ENCODE data around the gene ARRB2. TPM values are rescaled to one million over a fixed set of nuclear protein-coding genes. Genes with fewer than 3 reads are reported as not detected.

The ARRB2 gene
- total RNA-seq, 2 experiments from 2014 or later = 210 to 220 TPM

GRCh38 chr17:4766201-4766600 lies 55.8 kb downstream of the ARRB2 start:
- H3K27me3 ChIP-seq (ENCODE audit: control insufficient read depth in 1 of 2, insufficient read depth in 2 of 2, low read length in 2 of 2) = no peaks in the 10 kb centered on the region
- H3K9me3 ChIP-seq (ENCODE audit: control insufficient read depth in 1 of 2, insufficient read depth in 1 of 2, low read length in 2 of 2) = no peaks in the 10 kb centered on the region
- ChIA-PET POLR2A (no interaction called here), CTCF (no interaction called here)
- TF ChIP-seq, protein P1, sequence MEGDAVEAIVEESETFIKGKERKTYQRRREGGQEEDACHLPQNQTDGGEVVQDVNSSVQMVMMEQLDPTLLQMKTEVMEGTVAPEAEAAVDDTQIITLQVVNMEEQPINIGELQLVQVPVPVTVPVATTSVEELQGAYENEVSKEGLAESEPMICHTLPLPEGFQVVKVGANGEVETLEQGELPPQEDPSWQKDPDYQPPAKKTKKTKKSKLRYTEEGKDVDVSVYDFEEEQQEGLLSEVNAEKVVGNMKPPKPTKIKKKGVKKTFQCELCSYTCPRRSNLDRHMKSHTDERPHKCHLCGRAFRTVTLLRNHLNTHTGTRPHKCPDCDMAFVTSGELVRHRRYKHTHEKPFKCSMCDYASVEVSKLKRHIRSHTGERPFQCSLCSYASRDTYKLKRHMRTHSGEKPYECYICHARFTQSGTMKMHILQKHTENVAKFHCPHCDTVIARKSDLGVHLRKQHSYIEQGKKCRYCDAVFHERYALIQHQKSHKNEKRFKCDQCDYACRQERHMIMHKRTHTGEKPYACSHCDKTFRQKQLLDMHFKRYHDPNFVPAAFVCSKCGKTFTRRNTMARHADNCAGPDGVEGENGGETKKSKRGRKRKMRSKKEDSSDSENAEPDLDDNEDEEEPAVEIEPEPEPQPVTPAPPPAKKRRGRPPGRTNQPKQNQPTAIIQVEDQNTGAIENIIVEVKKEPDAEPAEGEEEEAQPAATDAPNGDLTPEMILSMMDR (IDR thresholded peaks at IDR 0.05) = no peak
- H3K4me1 ChIP-seq (ENCODE audit: insufficient read depth, low read length) = no peaks in the 10 kb centered on the region
- no peak overlapping the region for H3K4me3 ChIP-seq (ENCODE audit: low read length)
- H3K27ac ChIP-seq (ENCODE audit: low read depth in 1 of 2, low read length in 2 of 2) = peak overlapping the region in 1 of 2 donors; percentile 40
- no peaks in the 10 kb centered on the region for H3K9me3 Mint-ChIP-seq
- H3K27ac Mint-ChIP-seq = no peak overlapping the region
- H3K36me3 ChIP-seq (ENCODE audit: insufficient read depth, low read length) = no peaks in the 10 kb centered on the region
- DNase-seq (peak in 3 of 14 experiments; percentile 25 to 62 (median 45)), ATAC-seq (ENCODE audit: poor library complexity) (no peak)
- intact Hi-C loops (cut with DNase I, micrococcal nuclease) = no loop called here
- H3K4me1 Mint-ChIP-seq (ENCODE audit: low read depth) = no peaks in the 10 kb centered on the region
- H3K27me3 Mint-ChIP-seq = peaks cover 5% of the 10 kb centered on the region
- no peak overlapping the region for H3K4me3 Mint-ChIP-seq
- no peaks in the 10 kb centered on the region for H3K36me3 Mint-ChIP-seq (ENCODE audit: low read depth)

GRCh38 chr17:4766723-4767122 lies 56.3 kb downstream of the ARRB2 start:
- H3K27me3 Mint-ChIP-seq = peaks cover 7% of the 10 kb centered on the region
- Histone ChIP-seq H3K4me3 (ENCODE audit: low read length) (no peak overlapping the region), H3K27ac (ENCODE audit: low read depth in 1 of 2, low read length in 2 of 2) (peak overlapping the region in 1 of 2 donors; percentile 40), H3K36me3 (ENCODE audit: insufficient read depth, low read length) (no peaks in the 10 kb centered on the region), H3K27me3 (ENCODE audit: control insufficient read depth in 1 of 2, insufficient read depth in 2 of 2, low read length in 2 of 2) (no peaks in the 10 kb centered on the region), H3K4me1 (ENCODE audit: insufficient read depth, low read length) (peaks cover 5% of the 10 kb centered on the region), H3K9me3 (ENCODE audit: control insufficient read depth in 1 of 2, insufficient read depth in 1 of 2, low read length in 2 of 2) (no peaks in the 10 kb centered on the region)
- peaks cover 4% of the 10 kb centered on the region for H3K4me1 Mint-ChIP-seq (ENCODE audit: low read depth)
- no peaks in the 10 kb centered on the region for H3K36me3 Mint-ChIP-seq (ENCODE audit: low read depth)
- DNase-seq = peak in 1 of 14 experiments; percentile 39
- H3K27ac Mint-ChIP-seq = no peak overlapping the region
- TF ChIP-seq, protein P1 (IDR thresholded peaks at IDR 0.05) = no peak
- no peak overlapping the region for H3K4me3 Mint-ChIP-seq
- ChIA-PET POLR2A (no interaction called here), CTCF (no interaction called here)
- H3K9me3 Mint-ChIP-seq = no peaks in the 10 kb centered on the region
- intact Hi-C loops (cut with DNase I, micrococcal nuclease) = no loop called here
- ATAC-seq (ENCODE audit: poor library complexity) = no peak

DNA sequence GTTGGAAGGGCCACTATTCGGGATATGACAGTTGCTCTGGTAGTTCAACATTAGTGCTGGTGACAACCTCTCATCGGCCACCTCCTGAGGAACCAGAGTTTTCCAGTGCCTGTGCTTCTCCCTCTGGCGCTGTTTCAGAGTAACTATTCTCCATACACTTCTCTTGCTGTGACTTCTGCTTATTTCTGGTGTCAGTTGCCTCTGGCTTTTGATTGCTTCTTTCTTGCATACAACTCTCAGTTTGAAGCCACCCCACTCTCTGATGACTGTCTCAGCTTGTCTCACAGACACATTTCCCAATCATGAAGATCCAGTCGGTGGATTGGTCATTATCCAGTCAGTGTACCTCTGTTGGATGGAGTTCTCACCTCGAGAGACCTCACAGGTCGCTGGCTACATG lies 57.9 kb downstream of the ARRB2 start:
- no peak overlapping the region for H3K27ac ChIP-seq (ENCODE audit: low read depth in 1 of 2, low read length in 2 of 2)
- Mint-ChIP-seq H3K9me3 (no peaks in the 10 kb centered on the region), H3K36me3 (ENCODE audit: low read depth) (no peaks in the 10 kb centered on the region), H3K4me3 (no peak overlapping the region), H3K27ac (no peak overlapping the region), H3K27me3 (peaks cover 11% of the 10 kb centered on the region), H3K4me1 (ENCODE audit: low read depth) (peaks cover 7% of the 10 kb centered on the region)
- H3K36me3 ChIP-seq (ENCODE audit: insufficient read depth, low read length) = no peaks in the 10 kb centered on the region
- H3K27me3 ChIP-seq (ENCODE audit: control insufficient read depth in 1 of 2, insufficient read depth in 2 of 2, low read length in 2 of 2) = no peaks in the 10 kb centered on the region
- H3K4me3 ChIP-seq (ENCODE audit: low read length) = no peak overlapping the region
- DNase-seq (peak in 2 of 14 experiments; percentile 41 to 48), ATAC-seq (ENCODE audit: poor library complexity) (no peak)
- ChIA-PET POLR2A (no interaction called here), CTCF (no interaction called here)
- intact Hi-C loops (cut with DNase I, micrococcal nuclease) = no loop called here
- H3K4me1 ChIP-seq (ENCODE audit: insufficient read depth, low read length) = peaks cover 10% of the 10 kb centered on the region
- H3K9me3 ChIP-seq (ENCODE audit: control insufficient read depth in 1 of 2, insufficient read depth in 1 of 2, low read length in 2 of 2) = no peaks in the 10 kb centered on the region
- TF ChIP-seq, protein P1 (IDR thresholded peaks at IDR 0.05) = no peak
